Skeletal muscle tissue (tissue), 4 donors: Measurements from ENCODE around the gene ATXN10. TPM values are rescaled to one million over a fixed set of nuclear protein-coding genes. Genes with fewer than 3 reads are reported as not detected.

Experiments used
- H3K27ac ChIP-seq: one replicate; pipeline ENCODE4 v1.7.0; 2013; ENCODE audit warnings: mild to moderate bottlenecking, low read depth, low read length, inconsistent platforms
- H3K27me3 ChIP-seq, 3 donors: one replicate each; pipeline ENCODE4 v1.7.0; 2013; ENCODE audit warnings: low read length in 3 of 3; ENCODE audit not compliant: control insufficient read depth in 3 of 3, insufficient read depth in 3 of 3
- H3K36me3 ChIP-seq, 3 donors: one replicate each; pipeline ENCODE4 v1.7.0; 2013; ENCODE audit warnings: low read length in 3 of 3; ENCODE audit not compliant: control insufficient read depth in 3 of 3, insufficient read depth in 3 of 3
- H3K4me1 ChIP-seq, 3 donors: one replicate each; pipeline ENCODE4 v1.7.0; 2013; ENCODE audit warnings: low read length in 3 of 3, mild to moderate bottlenecking in 3 of 3; ENCODE audit not compliant: control insufficient read depth in 3 of 3, insufficient read depth in 3 of 3
- H3K4me3 ChIP-seq, 3 donors: one replicate each; pipeline ENCODE4 v1.7.0; 2013; ENCODE audit warnings: low read length in 3 of 3
- H3K9ac ChIP-seq, 3 donors: one replicate each; pipeline ENCODE4 v1.7.0; 2013; ENCODE audit warnings: low read length in 3 of 3, mild to moderate bottlenecking in 3 of 3, moderate library complexity in 2 of 3, low read depth in 1 of 3
- H3K9me3 ChIP-seq, 3 donors: one replicate each; pipeline ENCODE4 v1.7.0; 2013; ENCODE audit warnings: low read length in 3 of 3; ENCODE audit not compliant: control insufficient read depth in 3 of 3
- total RNA-seq: library from RNA; depleted of rRNA; stranded (reverse); fragments of >200 nt; gene quantifications from one replicate; pipeline ENCODE4 v1.2.3, GENCODE V29; 2014
- donor health status: Osteomylitis.

The ATXN10 gene
- total RNA-seq, 1 donor from 2014 or later: 310 TPM

DNA sequence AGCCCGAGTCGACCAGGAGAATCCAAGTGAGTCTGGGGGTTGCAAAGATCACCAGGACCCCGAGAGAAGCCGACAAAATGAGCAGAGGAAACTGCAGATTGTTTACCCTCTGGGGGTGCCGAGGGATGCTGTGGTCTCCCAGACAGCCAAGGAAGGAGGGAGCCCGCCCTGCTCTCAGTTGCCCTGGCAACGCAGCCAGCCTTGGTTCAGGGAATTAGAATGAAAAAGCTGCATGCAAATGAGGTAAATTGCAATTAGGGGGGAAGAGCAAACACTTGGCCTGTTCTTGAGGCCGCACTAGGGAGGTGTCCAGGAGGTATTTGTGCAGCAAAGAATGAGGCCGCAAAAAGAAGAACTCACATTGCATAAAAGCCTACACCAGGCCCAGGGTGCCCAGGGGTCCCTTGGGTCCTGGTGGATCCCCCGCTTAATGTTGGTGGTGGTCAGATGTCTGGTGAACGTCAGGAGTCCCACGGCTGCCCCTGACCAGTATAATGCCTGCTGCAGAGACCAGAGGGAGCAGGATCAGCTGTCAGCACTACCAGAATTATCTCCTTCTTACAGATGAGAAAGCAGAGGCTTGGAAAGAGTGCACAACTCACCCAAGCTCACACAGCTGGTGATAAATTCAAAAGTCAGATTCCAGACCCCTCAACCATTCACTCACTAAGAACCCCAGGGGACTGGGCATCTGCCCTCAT is 40.3 kb upstream of the ATXN10 start:
- no peaks in the 10 kb centered on the region for H3K4me1 ChIP-seq
- H3K9ac ChIP-seq: no peak overlapping the region
- no peaks in the 10 kb centered on the region for H3K9me3 ChIP-seq
- no peak overlapping the region for H3K4me3 ChIP-seq
- peaks cover 22 to 39% (median 32%) of the 10 kb centered on the region in 3 donors for H3K27me3 ChIP-seq
- H3K36me3 ChIP-seq: no peaks in the 10 kb centered on the region
- H3K27ac ChIP-seq: no peak overlapping the region

DNA sequence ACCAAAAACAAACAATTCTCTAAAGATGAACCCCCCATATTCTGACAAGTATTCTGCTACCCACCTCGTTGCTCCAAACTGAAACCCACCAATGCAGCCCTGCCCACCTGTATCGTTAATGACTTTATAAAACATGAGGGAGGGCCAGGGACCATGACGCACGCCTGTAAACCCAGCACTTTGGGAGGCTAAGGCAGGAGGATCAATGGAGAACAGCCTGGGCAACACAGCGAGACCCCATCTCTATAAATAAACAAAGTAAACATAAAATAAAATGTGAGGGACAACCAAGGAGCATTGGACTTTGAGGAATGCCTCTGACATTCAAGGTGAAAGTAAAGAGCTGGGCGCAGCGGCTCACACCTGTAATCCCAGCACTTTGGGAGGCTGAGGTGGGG is 39.8 kb upstream of the ATXN10 start:
- H3K9ac ChIP-seq: no peak overlapping the region
- no peak overlapping the region for H3K4me3 ChIP-seq
- H3K27me3 ChIP-seq: peaks cover 22 to 41% (median 32%) of the 10 kb centered on the region in 3 donors
- no peaks in the 10 kb centered on the region for H3K36me3 ChIP-seq
- no peaks in the 10 kb centered on the region for H3K9me3 ChIP-seq
- no peaks in the 10 kb centered on the region for H3K4me1 ChIP-seq
- no peak overlapping the region for H3K27ac ChIP-seq

DNA sequence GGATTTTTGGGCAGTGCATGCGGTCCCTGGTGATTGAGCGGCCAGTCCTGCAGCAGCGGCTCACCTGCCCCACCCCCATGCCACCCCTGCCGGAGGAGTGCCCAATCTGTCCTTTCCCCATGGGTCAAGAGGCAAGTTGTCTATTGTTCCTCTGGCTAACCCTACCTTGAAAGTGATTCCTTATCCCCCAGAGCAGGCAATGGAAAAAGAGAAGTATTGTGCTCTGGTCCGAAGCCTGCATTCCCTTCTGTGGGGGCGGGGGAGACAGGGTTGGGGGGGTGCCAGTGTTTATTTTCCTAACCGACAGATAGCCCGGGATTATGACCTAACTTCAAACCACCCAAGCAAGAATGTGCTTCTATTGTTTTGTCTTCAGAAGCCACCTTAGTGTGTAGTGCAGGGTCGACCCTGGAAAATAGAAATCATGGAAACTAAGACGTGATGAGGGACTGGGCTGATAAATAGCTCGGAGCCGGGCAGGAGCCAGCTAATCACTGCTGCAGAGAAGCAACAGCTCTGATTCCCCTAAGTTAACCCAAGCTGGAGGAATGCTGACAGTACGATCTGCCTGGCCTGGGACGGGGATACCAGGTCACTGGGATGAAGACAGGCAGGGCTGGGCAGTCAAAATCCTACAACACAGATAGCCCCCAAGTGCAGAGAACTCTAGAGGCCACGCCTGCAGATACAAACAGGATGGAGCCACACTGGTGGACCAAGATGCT is 38.7 kb upstream of the ATXN10 start:
- no peaks in the 10 kb centered on the region for H3K36me3 ChIP-seq
- H3K27me3 ChIP-seq: peaks cover 22 to 41% (median 32%) of the 10 kb centered on the region in 3 donors
- H3K4me3 ChIP-seq: no peak overlapping the region
- no peaks in the 10 kb centered on the region for H3K4me1 ChIP-seq
- H3K9me3 ChIP-seq: no peaks in the 10 kb centered on the region
- no peak overlapping the region for H3K9ac ChIP-seq
- H3K27ac ChIP-seq: no peak overlapping the region

DNA sequence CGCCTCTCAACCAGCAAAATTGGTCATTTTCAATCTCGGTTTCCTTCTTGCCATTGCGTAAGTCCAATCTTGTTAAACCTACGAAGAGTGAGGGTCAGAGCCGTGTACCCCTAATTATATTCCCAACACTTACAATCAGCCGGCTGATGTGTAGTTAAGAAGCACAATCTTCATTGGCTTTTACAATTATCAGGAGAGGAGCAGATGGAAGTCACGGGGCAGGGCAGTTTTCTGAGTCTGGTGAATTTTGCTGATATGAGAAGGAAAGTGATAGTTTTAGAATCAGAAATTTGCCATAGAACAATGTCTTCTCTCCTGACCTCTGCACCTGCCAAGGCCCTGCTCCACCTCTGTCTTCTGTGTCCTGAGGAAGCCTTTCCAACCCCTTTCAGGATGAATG is 35.0 kb upstream of the ATXN10 start:
- Histone ChIP-seq H3K9ac (no peak overlapping the region), H3K27ac (no peak overlapping the region), H3K4me1 (peaks cover 5 to 13% (median 13%) of the 10 kb centered on the region in 3 donors), H3K4me3 (no peak overlapping the region), H3K27me3 (peaks cover 12 to 35% (median 29%) of the 10 kb centered on the region in 3 donors), H3K36me3 (no peaks in the 10 kb centered on the region), H3K9me3 (no peaks in the 10 kb centered on the region)

DNA sequence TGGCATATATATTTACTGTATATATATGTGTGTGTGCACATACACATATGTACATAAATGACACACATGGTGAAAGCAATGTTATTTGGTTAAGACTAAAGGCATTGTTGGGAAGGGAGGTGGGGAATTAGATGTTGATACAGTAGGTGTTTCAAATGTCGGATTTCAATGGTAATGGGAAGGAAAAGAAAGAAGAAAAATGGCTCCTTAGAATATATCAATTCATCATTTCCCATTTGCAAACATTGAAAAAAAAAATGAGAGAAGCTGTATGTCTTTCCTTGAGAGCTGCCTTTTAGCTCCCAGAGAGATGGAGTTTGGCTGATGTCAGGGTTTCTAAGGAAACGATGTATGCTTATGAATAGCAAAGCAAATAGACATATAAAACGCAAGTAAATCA is 33.4 kb upstream of the ATXN10 start:
- no peak overlapping the region for H3K9ac ChIP-seq
- no peak overlapping the region for H3K4me3 ChIP-seq
- H3K27me3 ChIP-seq: peaks cover 8 to 23% (median 17%) of the 10 kb centered on the region in 3 donors
- H3K9me3 ChIP-seq: no peaks in the 10 kb centered on the region
- peaks cover 5 to 13% (median 13%) of the 10 kb centered on the region in 3 donors for H3K4me1 ChIP-seq
- H3K36me3 ChIP-seq: no peaks in the 10 kb centered on the region
- no peak overlapping the region for H3K27ac ChIP-seq

DNA sequence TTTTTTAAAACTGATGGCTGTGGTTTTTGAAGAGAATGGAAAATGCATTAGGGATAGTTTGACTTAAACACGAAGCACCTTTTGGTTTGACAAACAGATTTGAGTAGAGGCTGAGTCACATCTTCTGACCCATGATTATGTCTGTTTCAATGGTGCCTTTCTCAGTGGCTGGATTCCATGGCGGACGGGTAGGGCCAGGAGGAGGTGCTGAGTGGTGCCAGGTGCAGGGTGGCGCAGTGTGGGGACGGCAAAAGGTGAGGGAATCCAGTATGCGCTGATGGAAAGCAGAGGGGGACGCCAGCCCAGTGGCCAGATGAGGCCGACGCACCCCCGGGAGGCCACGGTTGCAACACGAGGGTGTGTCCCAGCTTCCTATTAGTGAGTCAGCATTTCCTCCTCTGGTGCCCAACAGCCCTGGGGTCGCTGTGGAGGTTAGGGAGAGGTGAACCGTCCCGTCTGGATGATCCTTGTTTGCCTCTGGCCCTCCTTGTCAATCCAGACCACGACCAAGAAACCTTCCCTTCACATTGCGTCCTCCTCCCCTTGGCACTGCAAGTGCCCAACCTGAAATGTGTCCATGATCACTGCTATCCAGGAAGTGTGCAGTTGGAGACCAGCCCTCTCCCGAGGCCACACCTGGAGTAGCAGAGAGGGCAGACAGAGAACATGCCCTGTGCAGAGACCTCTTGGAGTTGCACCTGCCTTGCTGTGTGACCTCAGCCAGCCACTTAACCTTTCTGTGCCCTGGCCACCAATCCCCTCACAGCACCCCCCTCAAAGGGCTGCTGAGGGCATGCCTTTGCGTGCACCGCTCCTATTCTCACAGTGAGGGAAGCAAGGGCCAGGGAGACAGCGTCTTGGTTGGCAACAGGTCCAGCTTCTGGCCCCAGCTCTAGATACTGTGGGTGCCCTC is 32.5 kb upstream of the ATXN10 start:
- H3K27ac ChIP-seq: no peak overlapping the region
- H3K9me3 ChIP-seq: no peaks in the 10 kb centered on the region
- peaks cover 8 to 21% (median 12%) of the 10 kb centered on the region in 3 donors for H3K27me3 ChIP-seq
- H3K9ac ChIP-seq: no peak overlapping the region
- peaks cover 5 to 13% (median 13%) of the 10 kb centered on the region in 3 donors for H3K4me1 ChIP-seq
- no peaks in the 10 kb centered on the region for H3K36me3 ChIP-seq
- H3K4me3 ChIP-seq: no peak overlapping the region

DNA sequence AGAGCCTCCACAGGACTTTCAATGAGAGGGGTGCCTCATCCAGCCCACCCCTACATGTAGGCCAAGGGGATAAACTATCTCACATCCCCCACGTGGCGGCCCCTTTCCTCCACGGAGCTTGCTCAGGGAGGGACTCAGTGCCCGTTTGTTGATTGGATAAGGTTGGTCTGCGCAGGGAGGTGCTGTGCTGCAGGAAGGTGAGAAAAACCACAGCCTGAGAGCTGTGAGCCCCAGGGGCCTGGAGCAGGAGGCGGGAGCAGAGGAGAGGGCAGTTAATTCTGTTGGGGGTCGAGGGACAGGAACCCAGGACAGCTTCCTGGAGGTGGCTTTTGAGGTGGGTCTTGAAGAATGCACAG is 31.9 kb upstream of the ATXN10 start:
- H3K27ac ChIP-seq: no peak overlapping the region
- no peaks in the 10 kb centered on the region for H3K36me3 ChIP-seq
- H3K4me3 ChIP-seq: no peak overlapping the region
- no peak overlapping the region for H3K9ac ChIP-seq
- no peaks in the 10 kb centered on the region for H3K9me3 ChIP-seq
- peaks cover 5 to 13% (median 13%) of the 10 kb centered on the region in 3 donors for H3K4me1 ChIP-seq
- H3K27me3 ChIP-seq: peaks cover 8 to 23% (median 12%) of the 10 kb centered on the region in 3 donors

DNA sequence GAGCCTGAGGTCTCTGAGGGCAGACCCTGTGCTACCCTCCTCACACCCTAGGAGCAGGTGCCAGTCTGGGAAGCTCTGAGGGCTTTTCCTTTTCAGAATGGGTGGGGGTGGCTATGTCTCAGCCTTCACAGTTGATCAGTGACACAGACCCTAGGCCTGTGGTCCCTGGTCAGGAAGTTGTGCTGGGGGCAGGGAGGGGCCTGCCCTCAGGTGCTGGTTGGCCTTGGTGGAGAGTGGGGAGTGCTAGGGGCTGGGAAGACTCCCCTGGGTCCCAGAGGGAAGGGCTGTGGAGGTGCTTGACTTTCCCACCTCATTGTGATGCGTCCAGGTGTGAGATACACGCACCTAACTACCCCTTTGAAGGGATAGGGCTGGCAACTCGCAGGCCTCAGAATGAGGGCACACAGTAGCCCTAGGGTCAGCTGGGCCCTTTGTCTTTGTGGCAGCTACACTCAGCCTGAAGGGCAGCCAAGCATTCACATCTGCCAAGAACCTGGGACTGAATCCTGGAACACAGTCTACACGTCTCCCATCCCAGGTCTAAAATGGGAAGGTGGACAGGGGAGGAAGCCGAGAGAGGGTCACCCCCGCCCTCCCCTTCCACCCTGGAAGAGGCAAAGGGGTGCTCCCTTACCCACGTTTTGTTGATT is 31.2 kb upstream of the ATXN10 start:
- Histone ChIP-seq H3K27me3 (peaks cover 14 to 27% (median 15%) of the 10 kb centered on the region in 3 donors), H3K4me1 (peaks cover 5 to 15% (median 13%) of the 10 kb centered on the region in 3 donors), H3K9ac (peak overlapping the region in 1 of 3 donors; percentile 16), H3K9me3 (no peaks in the 10 kb centered on the region), H3K4me3 (no peak overlapping the region), H3K27ac (no peak overlapping the region), H3K36me3 (no peaks in the 10 kb centered on the region)

DNA sequence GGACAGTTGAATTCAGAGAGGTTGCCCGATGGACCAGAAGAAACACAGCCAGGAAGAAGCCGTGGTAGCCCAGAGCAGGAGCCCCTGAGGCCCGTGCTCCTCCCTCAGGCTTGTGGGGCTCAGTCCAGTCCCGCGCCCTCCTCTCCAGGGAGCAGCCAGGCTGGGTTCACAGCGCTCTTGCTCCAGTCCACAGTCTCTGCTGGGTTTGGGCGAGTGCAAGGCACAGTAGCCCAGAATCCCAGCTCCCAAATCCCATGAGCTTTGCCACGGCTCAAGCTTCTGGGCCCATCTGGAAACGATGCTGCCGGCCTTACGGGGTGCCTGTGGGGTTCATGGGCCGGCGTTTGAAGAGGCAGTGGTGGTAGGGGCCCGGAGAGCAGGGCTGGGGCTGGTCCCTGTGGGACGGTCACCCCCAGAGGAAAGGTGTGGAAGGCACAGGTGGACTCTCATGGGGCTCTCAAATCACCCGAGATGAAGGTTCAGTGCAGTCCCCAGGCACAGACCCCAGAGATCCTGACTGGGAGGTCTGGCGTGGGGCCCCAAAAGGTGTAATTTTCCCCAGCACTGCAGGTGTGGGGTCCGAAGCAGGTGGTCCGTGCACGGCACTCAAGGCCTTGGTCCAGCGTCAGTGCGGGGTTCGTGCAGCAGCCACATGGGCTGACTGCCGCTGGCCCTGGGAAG is 30.6 kb upstream of the ATXN10 start:
- H3K27me3 ChIP-seq: peaks cover 16 to 31% (median 19%) of the 10 kb centered on the region in 3 donors
- H3K4me3 ChIP-seq: no peak overlapping the region
- no peak overlapping the region for H3K9ac ChIP-seq
- H3K27ac ChIP-seq: no peak overlapping the region
- no peaks in the 10 kb centered on the region for H3K9me3 ChIP-seq
- peaks cover 5 to 16% (median 16%) of the 10 kb centered on the region in 3 donors for H3K4me1 ChIP-seq
- no peaks in the 10 kb centered on the region for H3K36me3 ChIP-seq
